Loucy (cell line): ENCODE results near the gene RGR.

ENCODE experiments used
- CTCF ChIP-seq: fragments of 200-600 bp; sonication (generic); conservative IDR thresholded peaks from 2 replicates; pipeline ENCODE4 v1.5.1; 2014; ENCODE audit warnings: mild to moderate bottlenecking, antibody characterized with exemption, low read length
- EZH2phosphoT487 ChIP-seq: fragments of 200-600 bp; IDR thresholded peaks from 2 replicates; pipeline ENCODE4 v1.6.1; 2018; ENCODE audit warnings: antibody characterized with exemption, mild to moderate bottlenecking, moderate library complexity, borderline replicate concordance

DNA sequence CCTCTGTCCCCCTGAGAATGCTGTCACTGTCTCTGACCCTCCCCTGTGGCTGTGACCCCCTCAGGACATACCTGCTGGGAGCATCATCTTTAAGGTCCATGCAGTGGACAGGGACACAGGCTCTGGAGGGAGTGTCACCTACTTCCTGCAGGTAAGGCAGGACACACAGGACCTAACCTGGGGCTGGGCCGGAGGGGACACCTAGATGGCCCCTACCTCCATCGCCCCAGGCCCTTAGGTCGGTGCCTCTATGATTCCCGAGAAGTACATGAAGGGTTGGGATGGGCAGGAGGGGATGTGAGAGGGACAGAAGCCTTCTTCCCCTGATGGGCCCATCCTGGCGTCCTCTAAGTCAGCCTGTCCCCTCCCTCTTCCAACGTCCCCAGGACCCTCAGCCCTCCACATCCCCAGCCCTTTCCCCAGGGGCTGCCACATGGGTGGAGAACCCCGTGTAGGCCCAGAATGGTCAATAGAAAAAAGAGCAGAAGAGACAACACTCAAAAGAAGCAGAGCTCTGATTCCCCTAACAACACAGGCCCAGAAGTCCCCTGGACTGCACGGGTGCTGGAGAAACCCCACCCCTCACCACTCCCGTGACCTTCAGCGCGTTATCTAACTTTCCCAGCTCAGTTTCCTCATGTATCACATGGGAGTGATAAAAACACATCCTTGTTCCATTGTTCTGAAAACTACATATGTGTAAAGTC is 44.2 kb upstream of the RGR start:
- TF ChIP-seq CTCF (no peak), EZH2phosphoT487 (no peak)
